T-helper 2 cell treated with Interferon-gamma antibody and Interleukin-4, amounts not matched to agents 100 ng/mL and 5 ng/mL, for 36 hours (primary cell): Measurements from ENCODE around the gene ZNF134. TPM values are rescaled to one million over a fixed set of nuclear protein-coding genes. Genes with fewer than 3 reads are reported as not detected.

Experiments
- intact Hi-C: fragments of 100-400 bp; cut with micrococcal nuclease; formaldehyde crosslinking; loops from one replicate; pipeline ENCODE4 v1.15.1; 2023
- total RNA-seq: library from RNA; stranded (reverse); gene quantifications from 2 replicates; pipeline ENCODE4 v1.2.3, GENCODE V29; 2022

ZNF134 gene
- total RNA-seq, 1 donor from 2014 or later: 11.9 TPM

DNA sequence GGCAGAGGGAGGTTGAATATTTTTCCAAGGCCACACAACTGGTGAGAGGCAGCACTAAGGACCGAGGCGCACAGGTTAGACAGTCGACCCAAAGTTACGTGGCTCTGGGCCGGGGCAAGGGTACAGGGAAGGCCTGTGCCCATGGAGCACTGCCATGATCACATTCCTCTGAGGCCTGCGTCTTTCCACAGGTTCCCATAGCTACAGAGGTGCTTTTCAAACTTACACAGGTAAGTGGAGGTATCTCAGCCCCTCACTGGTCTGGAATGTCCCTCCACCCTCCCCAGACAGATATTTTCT is 19.7 kb downstream of the ZNF134 start:
- intact Hi-C loops: loop anchor here (1.0 to 2.0 kb wide), 9 partner anchors 19 to 522 kb away; partner anchors contain the start of genes ZNF134, ZNF17, ZNF416 and ZNF419

DNA sequence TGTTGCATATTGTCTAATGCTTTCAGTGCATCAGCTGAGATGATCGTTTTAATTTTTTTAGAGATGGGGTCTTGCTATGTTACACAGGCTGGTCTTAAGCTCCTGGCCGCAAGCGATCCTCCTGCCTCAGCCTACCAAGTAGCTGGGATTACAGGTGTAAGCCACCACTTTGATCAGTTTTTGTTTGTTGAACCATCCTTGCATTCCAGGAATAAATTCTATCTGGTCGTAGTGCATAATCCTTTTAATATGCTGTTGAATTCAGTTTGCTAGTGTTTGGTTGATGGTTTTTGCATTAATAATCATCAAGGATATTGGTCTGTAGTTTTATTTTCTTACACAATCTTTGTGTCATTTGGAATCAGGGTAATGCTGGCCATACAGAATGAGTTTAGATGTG is 23.3 kb downstream of the ZNF134 start:
- intact Hi-C loops: no loop called here

DNA sequence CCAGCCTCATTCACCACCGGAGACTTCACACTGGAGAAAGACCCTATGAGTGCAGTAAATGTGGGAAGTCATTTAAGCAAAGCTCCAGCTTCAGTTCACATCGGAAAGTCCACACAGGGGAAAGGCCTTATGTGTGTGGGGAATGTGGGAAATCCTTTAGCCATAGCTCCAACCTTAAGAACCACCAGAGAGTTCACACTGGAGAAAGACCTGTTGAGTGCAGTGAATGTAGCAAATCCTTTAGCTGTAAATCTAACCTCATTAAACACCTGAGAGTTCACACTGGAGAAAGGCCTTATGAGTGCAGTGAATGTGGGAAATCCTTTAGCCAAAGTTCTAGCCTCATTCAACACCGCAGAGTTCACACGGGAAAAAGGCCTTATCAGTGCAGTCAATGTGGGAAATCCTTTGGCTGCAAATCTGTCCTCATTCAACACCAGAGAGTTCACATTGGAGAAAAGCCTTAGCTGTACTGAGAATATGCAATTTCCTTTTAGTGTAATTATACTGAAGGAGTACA is 27.7 kb downstream of the ZNF134 start:
- intact Hi-C loops: no loop called here

DNA sequence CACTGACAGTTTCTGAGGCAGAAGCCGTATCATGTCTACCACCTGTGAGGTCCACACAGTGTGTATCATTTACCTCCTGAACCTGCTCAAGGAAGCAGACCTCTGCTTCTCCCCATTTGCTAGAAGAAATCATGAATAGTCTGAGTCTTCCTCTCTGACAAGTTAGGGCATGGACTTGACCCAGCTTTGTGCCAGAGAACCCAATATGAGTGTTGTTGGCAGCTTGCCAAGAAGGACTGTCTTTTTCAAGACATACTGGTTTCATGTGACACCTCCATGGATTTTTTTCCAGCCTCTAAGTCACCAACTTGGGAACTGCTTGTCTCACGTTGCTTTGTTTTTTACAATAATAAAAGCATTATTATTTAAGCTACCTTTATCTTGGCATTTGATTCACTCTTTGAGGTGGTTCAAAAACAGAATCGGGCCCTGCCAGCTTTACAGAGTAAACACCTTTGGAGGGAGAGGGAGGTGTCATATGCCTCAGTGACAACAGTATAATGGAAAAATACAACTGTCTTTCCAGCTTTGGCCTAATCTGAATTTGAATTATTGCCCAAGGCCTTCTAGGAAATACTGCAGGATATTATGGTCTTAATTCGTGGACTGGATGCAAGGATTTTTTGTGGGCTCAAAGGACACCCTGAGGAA is 28.5 kb downstream of the ZNF134 start:
- intact Hi-C loops: no loop called here

DNA sequence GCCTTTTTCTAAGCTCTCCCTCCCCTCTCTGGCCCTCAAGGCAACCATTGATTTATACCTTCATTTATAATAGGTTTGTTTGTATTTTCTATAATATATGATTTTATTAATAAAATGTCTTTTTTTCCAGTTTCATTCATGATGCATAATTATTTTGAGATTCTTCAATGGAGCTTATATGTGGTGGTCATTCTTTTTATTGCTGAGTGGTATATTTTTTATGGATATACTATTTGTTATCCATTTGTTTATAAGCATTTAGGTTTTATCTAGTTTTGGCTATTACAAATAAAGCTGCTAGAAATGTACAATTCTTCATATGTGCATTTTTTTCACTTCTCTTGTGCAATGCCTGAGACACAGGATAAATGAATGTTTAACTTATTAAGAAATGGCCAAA is 29.7 kb downstream of the ZNF134 start:
- intact Hi-C loops: no loop called here

DNA sequence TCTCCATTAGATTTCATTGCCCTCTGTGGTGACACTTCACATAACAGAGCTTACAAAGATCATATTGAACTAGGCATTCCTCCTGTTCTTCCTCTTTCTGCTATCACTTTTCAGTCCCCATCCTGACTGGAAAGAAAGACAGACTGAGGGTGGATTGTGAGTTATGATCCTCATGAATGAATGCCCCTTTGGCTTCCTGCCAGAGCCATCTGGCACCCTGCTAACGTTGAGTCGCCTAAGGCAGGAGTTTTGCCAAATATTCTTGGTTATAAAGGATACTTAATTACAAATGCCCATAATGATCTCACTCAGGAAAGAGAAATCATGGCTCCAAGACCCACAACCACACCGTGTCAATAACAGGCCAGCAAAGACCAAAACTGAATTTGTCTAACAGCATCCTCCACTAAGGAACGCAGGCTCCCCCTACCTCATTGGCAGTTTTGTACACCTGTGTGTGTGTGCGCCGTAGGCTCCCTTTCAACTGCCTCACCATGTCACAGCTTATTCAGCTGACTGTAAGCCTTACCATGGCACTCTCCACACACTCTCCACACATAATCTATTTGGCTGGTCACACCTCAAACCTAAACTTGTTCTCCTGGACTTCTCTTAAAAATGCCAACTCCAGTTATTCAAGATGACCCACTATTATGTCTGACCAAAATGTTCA is 34.4 kb downstream of the ZNF134 start:
- intact Hi-C loops: no loop called here

DNA sequence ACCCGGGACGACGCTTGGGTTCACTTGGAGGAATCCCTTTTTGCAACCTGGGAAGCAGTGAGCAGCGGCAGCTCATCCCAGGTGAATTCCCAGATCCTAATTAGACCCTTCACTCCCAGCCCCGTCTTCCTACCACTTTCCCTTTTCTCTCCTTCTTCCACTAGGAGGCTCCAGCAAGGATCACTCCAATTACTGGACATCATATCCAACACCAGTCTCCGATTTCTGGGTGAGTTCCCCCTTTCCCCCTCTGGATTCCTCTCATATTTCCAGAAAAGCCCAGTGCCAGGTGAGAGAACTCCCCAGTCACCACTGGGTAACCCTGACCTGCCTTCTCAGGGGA is 37.6 kb downstream of the ZNF134 start:
- intact Hi-C loops: no loop called here

DNA sequence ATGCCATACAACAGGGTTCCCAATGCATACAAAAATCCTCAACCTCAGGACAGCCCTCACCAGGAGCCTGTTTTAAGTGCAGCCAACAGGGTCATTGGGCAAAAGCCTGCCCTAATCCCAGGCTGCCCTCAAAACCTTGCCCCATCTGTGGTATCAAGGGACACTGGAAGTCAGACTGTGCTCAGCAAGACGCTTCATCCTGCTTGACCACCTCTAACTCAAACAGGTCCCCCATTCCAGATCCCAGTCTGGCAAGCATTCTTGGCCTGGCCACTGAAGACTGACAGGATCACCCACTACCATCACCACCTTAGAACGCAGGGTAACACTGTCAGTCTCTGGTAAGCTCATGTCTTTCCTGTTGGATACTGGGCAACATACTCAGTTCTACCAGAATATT is 39.6 kb downstream of the ZNF134 start:
- intact Hi-C loops: no loop called here

DNA sequence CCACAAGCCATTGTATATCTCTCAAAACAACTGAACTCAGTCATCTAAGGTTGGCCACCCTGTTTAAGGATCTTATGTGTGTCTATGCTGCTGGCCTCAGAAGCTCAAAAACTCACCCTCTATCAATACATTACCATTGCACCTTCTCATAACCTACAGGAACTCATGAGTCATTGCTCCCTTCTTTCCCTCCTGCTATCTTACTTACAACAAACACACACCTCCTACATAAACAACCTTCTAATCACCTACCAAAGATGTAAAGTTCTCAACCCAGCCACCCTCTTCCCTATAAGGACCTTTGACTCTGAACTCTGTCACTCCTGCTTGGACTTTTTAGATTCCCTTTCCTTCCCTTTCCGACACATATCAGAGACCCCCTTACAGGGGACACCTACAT is 41.4 kb downstream of the ZNF134 start:
- intact Hi-C loops: no loop called here

DNA sequence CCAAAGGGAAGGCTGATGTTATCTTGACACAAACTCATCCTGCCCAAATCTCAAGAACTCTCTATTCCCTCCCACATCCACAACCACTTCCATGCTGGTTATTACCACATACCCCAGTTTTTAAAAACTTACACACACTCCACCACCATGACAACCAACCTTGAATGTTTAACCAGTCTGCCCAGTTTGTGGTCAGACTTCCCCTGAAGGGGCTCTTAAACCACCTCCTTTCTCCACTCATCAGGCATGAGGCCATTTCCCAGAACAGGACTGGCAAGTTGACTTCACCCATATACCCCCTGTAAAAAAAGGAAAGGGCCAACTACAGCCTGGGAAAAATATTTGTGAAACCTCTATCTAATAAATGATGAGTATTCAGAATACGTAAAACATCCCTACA is 42.3 kb downstream of the ZNF134 start:
- intact Hi-C loops: no loop called here

DNA sequence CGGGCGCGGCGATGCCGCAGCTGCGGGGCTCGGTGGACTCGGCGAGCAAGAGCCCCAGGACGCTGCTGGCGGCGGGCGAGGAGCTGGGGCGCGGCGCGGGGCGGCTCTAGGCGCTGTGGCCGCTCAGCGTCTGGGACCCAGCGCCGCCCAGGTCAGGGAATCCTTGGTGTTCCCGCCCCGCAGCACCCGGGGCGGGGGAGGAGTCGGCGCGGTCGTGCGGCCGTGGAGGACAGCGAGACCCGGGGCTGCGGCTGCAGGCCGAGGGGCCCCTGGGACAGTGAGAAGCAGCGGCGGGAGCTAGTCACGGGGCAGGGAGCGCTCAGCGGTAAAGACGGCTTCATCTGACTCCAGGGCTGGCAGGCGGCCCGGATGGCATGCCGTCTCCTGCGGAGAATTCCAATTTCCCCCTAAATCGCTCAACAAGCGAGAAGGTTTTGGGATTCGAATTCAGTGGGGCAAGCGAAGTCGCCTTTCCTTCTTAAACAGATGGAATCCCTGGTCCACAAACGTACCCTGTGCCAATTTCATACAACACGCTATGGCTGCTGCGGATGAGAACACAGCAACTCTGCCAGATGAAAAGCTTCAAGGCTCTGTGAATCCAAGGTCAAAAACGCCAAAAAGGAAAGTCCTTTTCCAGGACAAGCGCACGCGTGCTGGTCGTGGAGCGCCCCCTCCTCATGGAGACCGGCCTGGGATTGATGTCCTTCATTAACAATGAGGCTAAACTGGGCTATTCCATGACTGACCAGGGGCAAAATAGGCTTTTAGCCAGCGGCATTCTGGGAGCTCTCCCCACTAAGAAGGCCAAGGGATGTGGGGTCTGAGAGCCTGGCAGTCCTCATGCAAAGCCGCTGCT is 50.5 kb downstream of the ZNF134 start:
- intact Hi-C loops: no loop called here

DNA sequence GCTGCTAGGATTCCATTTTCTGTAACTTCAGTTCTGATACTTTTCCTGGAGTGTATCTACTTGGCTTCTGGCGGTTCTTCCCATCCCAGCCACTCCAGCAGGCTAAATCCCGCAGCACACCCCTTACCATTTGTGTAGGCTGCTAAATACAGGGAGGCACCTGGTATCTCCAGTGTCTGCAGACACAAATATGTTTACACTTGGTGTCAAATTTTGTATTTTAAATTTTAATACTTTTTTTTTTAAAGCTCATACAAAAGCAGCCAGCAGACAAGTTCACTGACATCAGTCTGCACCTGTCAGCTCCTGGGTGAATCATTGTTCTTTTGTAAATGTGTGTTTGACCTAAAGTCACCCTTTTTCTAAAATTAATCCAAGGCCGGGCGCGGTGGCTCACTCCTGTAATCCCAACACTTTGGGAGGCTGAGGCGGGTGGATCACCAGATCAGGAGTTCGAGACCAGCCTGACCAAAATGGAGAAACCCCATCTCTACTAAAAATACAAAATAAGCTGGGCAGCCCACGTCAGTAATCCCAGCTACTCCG is 51.3 kb downstream of the ZNF134 start:
- intact Hi-C loops: no loop called here

DNA sequence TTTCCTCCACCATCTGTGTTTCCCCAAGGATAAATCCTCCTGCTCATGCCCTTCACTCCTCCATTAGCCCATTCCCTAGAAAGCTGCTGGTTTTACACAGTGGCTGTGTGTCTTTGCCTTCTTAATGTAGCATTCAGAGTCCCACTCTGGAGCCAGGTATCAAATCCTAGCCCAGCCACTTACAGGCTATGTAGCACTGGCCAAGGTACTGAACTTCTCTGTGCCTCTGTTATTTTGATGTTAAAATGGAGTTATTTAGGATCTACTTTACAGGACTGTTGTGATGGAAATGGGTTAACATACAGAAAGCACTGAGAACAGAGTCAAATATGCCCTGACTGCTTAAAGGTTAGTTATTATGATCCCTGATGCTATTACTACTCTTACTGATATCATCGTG is 53.2 kb downstream of the ZNF134 start:
- intact Hi-C loops: no loop called here

DNA sequence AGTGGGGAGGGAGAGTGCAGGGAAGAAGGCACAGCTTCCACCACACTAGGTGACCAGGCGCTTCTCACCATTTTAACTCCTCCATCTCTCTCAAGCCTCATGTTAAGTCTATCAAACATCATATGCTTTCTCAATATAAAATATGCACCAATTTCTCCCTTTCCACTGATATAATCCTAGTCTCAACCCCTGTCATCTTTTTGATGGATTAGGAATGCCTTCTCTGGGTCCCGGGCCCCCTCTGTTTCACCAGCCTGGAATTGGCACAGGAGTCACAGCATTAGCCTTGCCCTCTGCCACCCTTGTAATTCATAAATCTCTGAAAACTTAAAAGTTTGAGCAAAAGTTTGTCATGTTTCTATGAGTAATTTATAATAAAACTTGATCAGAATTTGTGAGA is 54.6 kb downstream of the ZNF134 start, which contains the start of gene ZSCAN4:
TSS of gene ZSCAN4 (plus strand) at position 301 of the 400 bp plus-strand sequence. CDS start 7,211 bp downstream, outside the sequence.
- intact Hi-C loops: no loop called here

DNA sequence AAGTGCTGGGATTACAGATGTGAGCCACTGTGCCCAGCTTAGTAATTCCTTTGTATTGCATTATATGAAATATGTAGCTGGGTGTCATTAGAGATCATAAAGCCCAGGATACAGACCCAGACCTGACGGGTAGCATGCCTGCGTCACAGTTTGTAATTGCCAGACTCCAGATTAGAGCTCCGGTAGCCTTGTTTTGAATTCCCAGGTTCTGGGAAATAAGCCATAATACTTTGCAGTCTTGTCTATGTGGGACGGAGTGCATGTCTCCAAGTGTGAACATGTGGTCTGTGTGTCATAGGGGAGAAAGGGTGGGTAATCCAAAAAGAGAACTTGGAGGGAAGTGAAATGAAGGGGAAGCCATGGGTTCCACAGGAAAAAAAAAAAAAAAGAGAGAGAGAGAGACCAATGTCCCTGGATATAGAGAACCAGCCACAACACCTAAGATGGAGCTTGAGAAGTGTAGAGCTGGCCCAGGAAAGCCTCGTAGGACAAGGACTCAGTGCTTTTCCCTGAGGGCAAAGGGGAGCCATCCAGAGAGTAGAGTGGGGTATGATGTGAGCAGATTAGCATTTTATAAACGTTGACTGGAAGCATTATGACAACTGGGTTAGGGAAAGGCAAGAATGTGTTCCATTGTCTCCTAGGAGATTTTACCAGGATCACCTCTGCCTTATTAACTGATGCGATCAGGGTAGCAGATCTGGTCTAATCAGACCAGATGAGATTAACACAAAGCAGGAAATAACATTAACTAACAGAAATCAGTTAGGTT is 57.3 kb downstream of the ZNF134 start:
- intact Hi-C loops: no loop called here

DNA sequence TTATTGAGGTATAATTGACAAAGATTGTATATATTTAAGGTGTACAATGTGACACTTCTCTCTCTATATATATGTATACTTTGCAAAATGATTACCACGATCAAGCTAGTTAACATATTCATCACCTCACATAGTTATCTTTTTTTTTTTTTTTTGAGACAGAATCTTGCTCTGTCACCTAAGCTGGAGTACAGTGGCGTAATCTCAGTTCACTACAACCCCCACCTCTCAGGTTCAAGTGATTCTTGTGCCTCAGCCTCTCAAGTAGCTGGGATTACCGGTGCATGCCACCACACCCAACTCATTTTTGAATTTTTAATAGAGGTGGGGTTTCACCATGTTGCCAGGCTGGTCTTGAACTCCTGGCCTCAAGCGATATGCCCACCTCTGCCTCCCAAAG is 58.4 kb downstream of the ZNF134 start:
- intact Hi-C loops: no loop called here

Other genes with a start within 250 kb of the ZNF134 start
- 17.1 and 19.9 TPM in 2 replicates for gene ZNF548, start 224.4 kb upstream of the ZNF134 start, total RNA-seq
- 11.3 and 12.1 TPM in 2 replicates for gene ZNF17, start 203.1 kb upstream of the ZNF134 start, total RNA-seq
- gene ZNF749, start 178.9 kb upstream of the ZNF134 start, total RNA-seq: 14.0 and 15.2 TPM in 2 replicates
- gene VN1R1, start 157.1 kb upstream of the ZNF134 start, total RNA-seq: 0.07 and 0.18 TPM in 2 replicates
- gene ZNF772, start 136.7 kb upstream of the ZNF134 start, total RNA-seq: 2.9 and 3.2 TPM in 2 replicates
- 5.9 and 6.7 TPM in 2 replicates for gene ZNF419, start 126.5 kb upstream of the ZNF134 start, total RNA-seq
- gene ZNF773, start 114.3 kb upstream of the ZNF134 start, total RNA-seq: 6.7 and 8.2 TPM in 2 replicates
- gene ZNF549, start 86.9 kb upstream of the ZNF134 start, total RNA-seq: 6.8 and 7.7 TPM in 2 replicates
- gene ZNF550, start 54.4 kb upstream of the ZNF134 start, total RNA-seq: 9.0 and 10.0 TPM in 2 replicates
- gene ZNF416, start 35.3 kb upstream of the ZNF134 start, total RNA-seq: 4.5 and 5.0 TPM in 2 replicates
- 4.1 and 4.4 TPM in 2 replicates for gene ZIK1, start 30.1 kb upstream of the ZNF134 start, total RNA-seq
- gene ZNF530, start 14.4 kb upstream of the ZNF134 start, total RNA-seq: 7.6 and 7.7 TPM in 2 replicates
- gene ZNF211, start 18.9 kb downstream of the ZNF134 start, total RNA-seq: 13.6 and 14.3 TPM in 2 replicates
- not detected in 2 replicates for gene ZSCAN4, start 54.7 kb downstream of the ZNF134 start, total RNA-seq
- 10.2 and 12.2 TPM in 2 replicates for gene ZNF551, start 67.7 kb downstream of the ZNF134 start, total RNA-seq
- 4.3 and 5.1 TPM in 2 replicates for gene ZNF154, start 95.0 kb downstream of the ZNF134 start, total RNA-seq
- 9.8 and 11.5 TPM in 2 replicates for gene ZNF671, start 113.4 kb downstream of the ZNF134 start, total RNA-seq
- 9.0 and 13.1 TPM in 2 replicates for gene ZNF776, start 132.6 kb downstream of the ZNF134 start, total RNA-seq
- gene ZNF586, start 155.4 kb downstream of the ZNF134 start, total RNA-seq: 16.8 and 17.2 TPM in 2 replicates
- gene ZNF552, start 200.7 kb downstream of the ZNF134 start, total RNA-seq: 9.2 and 9.6 TPM in 2 replicates
- gene ZNF587B, start 216.1 kb downstream of the ZNF134 start, total RNA-seq: 20.5 and 20.6 TPM in 2 replicates
- gene ZNF587, start 235.6 kb downstream of the ZNF134 start, total RNA-seq: 36.1 and 37.7 TPM in 2 replicates